ENCODE data around the gene CAMKK2. TPM values are rescaled to one million over a fixed set of nuclear protein-coding genes. Genes with fewer than 3 reads are reported as not detected.

CAMKK2 gene
- total and polyA plus RNA-seq, 9 of the 15 experiments (the other 6 are each of a cell fraction or from before 2014, with no cell fraction given) = 4.3 to 32.0 (median 18.2) TPM

DNA sequence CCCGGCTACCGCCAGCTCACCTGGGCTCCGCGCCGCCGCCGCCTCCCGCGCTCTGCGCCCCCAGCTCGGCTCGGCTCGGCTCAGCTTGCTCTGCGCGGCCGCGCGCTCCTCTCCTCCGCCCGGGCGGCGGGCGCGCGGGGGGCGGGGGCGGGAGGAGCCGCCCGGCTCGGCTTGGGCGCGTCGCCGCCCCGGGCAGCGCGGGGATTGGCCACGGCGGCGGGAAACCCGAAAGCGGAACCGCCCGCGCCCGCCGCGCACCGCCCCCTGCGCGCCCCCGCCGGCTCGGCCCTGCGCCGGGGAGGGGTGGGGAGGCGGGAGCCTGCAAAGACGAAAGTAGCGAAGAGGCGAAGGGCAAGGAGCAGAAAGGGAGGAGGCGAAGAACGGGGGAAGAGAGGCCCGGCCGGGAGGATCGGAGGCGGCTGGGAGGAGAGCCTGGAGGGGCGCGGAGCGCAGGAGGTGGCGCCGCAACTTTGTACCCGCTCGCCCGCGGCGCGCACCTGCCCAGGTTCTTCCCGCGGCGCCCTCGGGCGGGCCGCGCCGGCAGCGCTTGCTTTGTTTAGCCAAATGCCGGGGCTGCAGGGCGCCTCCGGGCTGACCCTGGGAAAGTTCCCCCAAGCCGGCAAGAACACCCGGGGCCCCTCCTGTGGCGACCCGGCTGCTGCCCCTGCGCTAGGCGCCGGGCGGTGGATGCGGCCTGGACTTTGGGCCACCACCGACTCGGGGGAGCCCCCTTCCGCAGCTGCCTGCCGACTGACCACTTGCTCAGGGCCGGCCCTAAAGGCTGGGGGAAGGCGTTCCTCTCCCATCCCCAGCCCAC is at the start of gene CAMKK2 (continued):
- TF ChIP-seq, protein P1, sequence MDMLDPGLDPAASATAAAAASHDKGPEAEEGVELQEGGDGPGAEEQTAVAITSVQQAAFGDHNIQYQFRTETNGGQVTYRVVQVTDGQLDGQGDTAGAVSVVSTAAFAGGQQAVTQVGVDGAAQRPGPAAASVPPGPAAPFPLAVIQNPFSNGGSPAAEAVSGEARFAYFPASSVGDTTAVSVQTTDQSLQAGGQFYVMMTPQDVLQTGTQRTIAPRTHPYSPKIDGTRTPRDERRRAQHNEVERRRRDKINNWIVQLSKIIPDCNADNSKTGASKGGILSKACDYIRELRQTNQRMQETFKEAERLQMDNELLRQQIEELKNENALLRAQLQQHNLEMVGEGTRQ (CRISPR knock-in tag; IDR thresholded peaks at IDR 0.05) = no peak
- TF ChIP-seq ZNF707 (CRISPR knock-in tag; conservative IDR thresholded peaks at IDR 0.05) (no peak), ZNF24 (IDR thresholded peaks at IDR 0.05) (no peak), RUNX1 (IDR thresholded peaks at IDR 0.05; ENCODE audit: low read depth) (no peak), STAT5A (IDR thresholded peaks at IDR 0.05; ENCODE audit: borderline replicate concordance, low read length) (no peak), NFIC (IDR thresholded peaks at IDR 0.05) (no peak), GTF2A2 (tag; IDR thresholded peaks at IDR 0.05) (no peak), KLF16 (IDR thresholded peaks at IDR 0.05) (no peak), NCOA6 (IDR thresholded peaks at IDR 0.05) (no peak), YBX1 (IDR thresholded peaks at IDR 0.05) (no peak), RBM39 (optimal IDR thresholded peaks at IDR 0.05; ENCODE audit: low read depth, low read length) (no peak), SMARCE1 (IDR thresholded peaks at IDR 0.05) (no peak; the same call in 1 of the 2 replicates), HSF4 (CRISPR knock-in tag; IDR thresholded peaks at IDR 0.05; ENCODE audit: borderline replicate concordance) (no peak), XRCC5 (IDR thresholded peaks at IDR 0.05; ENCODE audit: low read depth, low read length) (no peak), NR2F6 (CRISPR knock-in tag; IDR thresholded peaks at IDR 0.05) (no peak)
- TF ChIP-seq, protein P2, sequence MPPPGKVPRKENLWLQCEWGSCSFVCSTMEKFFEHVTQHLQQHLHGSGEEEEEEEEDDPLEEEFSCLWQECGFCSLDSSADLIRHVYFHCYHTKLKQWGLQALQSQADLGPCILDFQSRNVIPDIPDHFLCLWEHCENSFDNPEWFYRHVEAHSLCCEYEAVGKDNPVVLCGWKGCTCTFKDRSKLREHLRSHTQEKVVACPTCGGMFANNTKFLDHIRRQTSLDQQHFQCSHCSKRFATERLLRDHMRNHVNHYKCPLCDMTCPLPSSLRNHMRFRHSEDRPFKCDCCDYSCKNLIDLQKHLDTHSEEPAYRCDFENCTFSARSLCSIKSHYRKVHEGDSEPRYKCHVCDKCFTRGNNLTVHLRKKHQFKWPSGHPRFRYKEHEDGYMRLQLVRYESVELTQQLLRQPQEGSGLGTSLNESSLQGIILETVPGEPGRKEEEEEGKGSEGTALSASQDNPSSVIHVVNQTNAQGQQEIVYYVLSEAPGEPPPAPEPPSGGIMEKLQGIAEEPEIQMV (tag; conservative IDR thresholded peaks at IDR 0.05; ENCODE audit: low read depth) = no peak

All from K562 (cell line).